Breast epithelium (tissue), 4 donors: Measurements from ENCODE around the gene LCLAT1. TPM values are rescaled to one million over a fixed set of nuclear protein-coding genes. Genes with fewer than 3 reads are reported as not detected.
"Not testable (repeated sequence)": the region's sequence is repeated elsewhere in the genome, so short reads cannot be mapped to it uniquely, and the experiment has no call there.

Experiments
- DNase-seq, 2 donors: peaks; one replicate each; pipeline ENCODE4 v3.0.0-alpha.2; 2019; ENCODE audit warnings: low spot score in 2 of 2
- H3K27ac ChIP-seq, 2 donors: fragments of 200-600 bp; sonication (generic) in 1 of 2; one replicate each; pipeline ENCODE4 v1.5.1; 2016 to 2019; ENCODE audit warnings: mild to moderate bottlenecking in 1 of 2
- H3K27me3 ChIP-seq, 2 donors: fragments of 200-600 bp; sonication (generic) in 1 of 2; one replicate each; pipeline versions ENCODE4 v1.5.1 to v1.6.0; 2017 to 2019; ENCODE audit warnings: control low read depth in 1 of 2, mild to moderate bottlenecking in 1 of 2
- H3K36me3 ChIP-seq: fragments of 200-600 bp; one replicate; pipeline ENCODE4 v1.5.1; 2019
- H3K4me1 ChIP-seq, 2 donors: fragments of 200-600 bp; sonication (generic); one replicate each; pipeline ENCODE4 v1.5.1; 2016 to 2019; ENCODE audit warnings: control low read depth in 1 of 2
- H3K4me3 ChIP-seq, 3 donors: fragments of 200-600 bp; sonication (generic); 1 replicate in 2 of 3; 2 replicates in 1 of 3; pipeline ENCODE4 v1.5.1; 2016 to 2019; ENCODE audit warnings: mild to moderate bottlenecking in 3 of 3, moderate library complexity in 2 of 3
- H3K9me3 ChIP-seq, 2 donors: fragments of 200-600 bp; sonication (generic) in 1 of 2; one replicate each; pipeline ENCODE4 v1.5.1; 2016 to 2019; ENCODE audit warnings: control low read depth in 1 of 2
- CTCF ChIP-seq, 3 donors: fragments of 450-650 bp; IDR thresholded peaks; one replicate each; pipeline ENCODE4 v1.5.1; 2016 to 2017; ENCODE audit warnings: antibody characterized with exemption in 3 of 3, mild to moderate bottlenecking in 3 of 3, moderate library complexity in 3 of 3
- POLR2A ChIP-seq: fragments of 450-650 bp; IDR thresholded peaks from one replicate; pipeline ENCODE4 v1.6.1; 2016; ENCODE audit warnings: antibody characterized with exemption, mild to moderate bottlenecking, moderate library complexity
- POLR2AphosphoS5 ChIP-seq, 3 donors: sonication (generic); formaldehyde crosslinking; IDR thresholded peaks; one replicate each; pipeline ENCODE4 v1.6.1; 2017; ENCODE audit warnings: antibody characterized with exemption in 3 of 3
- intact Hi-C: fragments of 100-400 bp; cut with DNase I; formaldehyde crosslinking; loops from one replicate; pipeline ENCODE4 v1.15.1; 2023; ENCODE audit warnings: low total_unique reads
- total RNA-seq, 3 donors: library from RNA; depleted of rRNA; stranded (reverse); fragments of >200 nt; gene quantifications; one replicate each; pipeline ENCODE4 v1.1.0, GENCODE V29; 2016

The LCLAT1 gene
- total RNA-seq, 3 donors from 2014 or later = 8.0 to 20.6 (median 19.7) TPM

- Histone ChIP-seq H3K36me3 (no peaks in the 10 kb centered on the region), H3K4me1 (no peaks in the 10 kb centered on the region), H3K27ac (no peak overlapping the region), H3K27me3 (no peaks in the 10 kb centered on the region), H3K4me3 (no peak overlapping the region), H3K9me3 (peaks cover 0 to 8% of the 10 kb centered on the region in 2 donors)
- DNase-seq = no peak
- intact Hi-C loops = no loop called here
- TF ChIP-seq POLR2A (no peak), POLR2AphosphoS5 (IDR thresholded peaks at IDR 0.05) (no peak), CTCF (IDR thresholded peaks at IDR 0.05) (no peak)
Measured at GRCh38 chr2:30493440-30493839, 46.4 kb downstream of the LCLAT1 start.

- H3K27me3 ChIP-seq, H3K4me1 ChIP-seq, H3K27ac ChIP-seq, intact Hi-C loops, H3K36me3 ChIP-seq, DNase-seq, H3K4me3 ChIP-seq: not testable (repeated sequence)
- peaks cover 0 to 20% of the 10 kb centered on the region in 2 donors for H3K9me3 ChIP-seq
Measured at GRCh38 chr2:30495896-30496295, 48.9 kb downstream of the LCLAT1 start.

GRCh38 chr2:30499681-30500080, 52.6 kb downstream of the LCLAT1 start:
- intact Hi-C loops = no loop called here
- peaks cover 0 to 23% of the 10 kb centered on the region in 2 donors for H3K9me3 ChIP-seq
- H3K27me3 ChIP-seq = no peaks in the 10 kb centered on the region
- H3K27ac ChIP-seq = no peak overlapping the region
- no peak for TF ChIP-seq POLR2A
- no peak for TF ChIP-seq CTCF (IDR thresholded peaks at IDR 0.05)
- no peak for TF ChIP-seq POLR2AphosphoS5 (IDR thresholded peaks at IDR 0.05)
- no peak for DNase-seq
- no peak overlapping the region for H3K4me3 ChIP-seq
- H3K36me3 ChIP-seq = no peaks in the 10 kb centered on the region
- no peaks in the 10 kb centered on the region for H3K4me1 ChIP-seq

- no peaks in the 10 kb centered on the region for H3K36me3 ChIP-seq
- intact Hi-C loops = no loop called here
Measured at GRCh38 chr2:30500699-30501098, 53.7 kb downstream of the LCLAT1 start.

GRCh38 chr2:30502310-30502709, 55.3 kb downstream of the LCLAT1 start:
- H3K27ac ChIP-seq = no peak overlapping the region
- no peaks in the 10 kb centered on the region for H3K27me3 ChIP-seq
- no peaks in the 10 kb centered on the region for H3K4me1 ChIP-seq
- H3K36me3 ChIP-seq = no peaks in the 10 kb centered on the region
- no peak for DNase-seq
- TF ChIP-seq POLR2AphosphoS5 (IDR thresholded peaks at IDR 0.05) = no peak
- no peak for TF ChIP-seq CTCF (IDR thresholded peaks at IDR 0.05)
- no peak for TF ChIP-seq POLR2A
- intact Hi-C loops = no loop called here
- no peak overlapping the region for H3K4me3 ChIP-seq
- H3K9me3 ChIP-seq = peaks cover 0 to 23% of the 10 kb centered on the region in 2 donors

More at GRCh38 chr2:30500699-30501098, 53.7 kb downstream of the LCLAT1 start:
- no peak overlapping the region for H3K4me3 ChIP-seq
- no peaks in the 10 kb centered on the region for H3K4me1 ChIP-seq
- H3K27ac ChIP-seq = no peak overlapping the region
- DNase-seq = no peak
- TF ChIP-seq POLR2A (no peak), CTCF (IDR thresholded peaks at IDR 0.05) (no peak), POLR2AphosphoS5 (IDR thresholded peaks at IDR 0.05) (no peak)
- no peaks in the 10 kb centered on the region for H3K27me3 ChIP-seq
- H3K9me3 ChIP-seq = peaks cover 0 to 23% of the 10 kb centered on the region in 2 donors
